Measurements from ENCODE around the gene GALNS. TPM values are rescaled to one million over a fixed set of nuclear protein-coding genes. Genes with fewer than 3 reads are reported as not detected.

GALNS gene
- total and polyA plus RNA-seq, 2 of the 4 experiments (the other 2 are of a cell fraction), result 7.2 to 32.5 TPM

DNA sequence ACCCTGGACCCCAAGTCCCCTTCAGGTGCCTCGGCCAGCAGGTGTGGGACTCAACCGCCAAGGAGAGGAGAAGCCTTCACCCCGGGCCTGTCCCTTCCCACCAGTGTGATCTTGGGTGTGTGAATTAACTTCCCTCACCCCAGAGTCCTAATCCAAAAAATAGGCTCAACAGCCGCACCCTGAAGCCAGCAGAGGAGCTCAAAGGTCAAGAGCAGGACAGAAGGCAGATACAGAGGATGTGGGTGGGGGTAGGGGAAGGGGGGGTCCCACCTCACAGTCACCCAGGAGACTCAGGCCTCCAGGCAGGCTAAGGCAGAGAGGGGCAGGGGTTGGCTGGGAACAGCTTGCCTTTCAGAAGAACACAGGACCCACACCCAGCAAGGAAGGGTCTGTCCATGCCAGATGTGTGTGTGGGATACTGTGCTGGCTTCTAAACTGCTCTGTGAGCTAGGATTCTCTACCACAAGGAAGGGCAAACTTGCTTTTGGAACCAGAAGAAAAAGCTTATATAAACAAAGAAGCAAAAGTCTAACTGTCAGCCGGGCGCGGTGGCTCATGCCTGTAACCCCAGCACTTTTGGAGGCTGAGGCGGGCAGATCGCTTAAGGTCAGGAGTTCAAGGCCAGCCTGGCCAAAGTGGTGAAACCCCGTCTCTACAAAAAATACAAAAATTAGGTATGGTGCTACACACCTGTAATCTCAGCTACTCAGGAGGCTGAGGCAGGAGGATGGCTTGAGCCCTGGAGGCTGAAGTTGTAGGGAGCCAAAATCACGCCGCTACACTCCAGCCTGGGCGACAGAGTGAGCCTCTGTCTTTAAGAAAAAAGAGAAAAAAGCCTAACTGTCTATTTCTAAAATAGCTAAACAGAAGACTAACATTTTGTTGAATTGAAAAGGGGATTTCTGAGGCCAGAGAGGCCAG lies 76.3 kb downstream of the GALNS start (continued):
- TF ChIP-seq NFE2L2 (IDR thresholded peaks at IDR 0.05; ENCODE audit: low read depth, low read length) (no peak), FOS (IDR thresholded peaks at IDR 0.05; ENCODE audit: low read depth, low read length) (no peak), MAZ (IDR thresholded peaks at IDR 0.05; ENCODE audit: borderline replicate concordance, low read depth, low read length) (no peak)

All from IMR-90 (cell line).